Lower lobe of right lung (tissue), 2 donors: Measurements from ENCODE around the gene DNA2. TPM values are rescaled to one million over a fixed set of nuclear protein-coding genes. Genes with fewer than 3 reads are reported as not detected.

Experiments
- ATAC-seq, 2 donors: fragments of 200-7000 bp; cut with Tn5 transposase; one replicate each; pipeline ENCODE4 v1.9.1; 2020 to 2022; ENCODE audit warnings: mild to moderate bottlenecking in 2 of 2, moderate library complexity in 2 of 2
- DNase-seq: peaks from one replicate; pipeline ENCODE4 v3.0.0-alpha.2; 2020
- H3K27ac ChIP-seq: fragments of 200-600 bp; one replicate; pipeline ENCODE4 v1.8.0; 2022
- H3K27me3 ChIP-seq: fragments of 200-600 bp; one replicate; pipeline ENCODE4 v1.8.0; 2022; ENCODE audit warnings: low read depth
- H3K36me3 ChIP-seq: fragments of 200-600 bp; one replicate; pipeline ENCODE4 v1.8.0; 2022; ENCODE audit warnings: mild to moderate bottlenecking
- H3K4me1 ChIP-seq: fragments of 200-600 bp; one replicate; pipeline ENCODE4 v1.8.0; 2022
- H3K4me3 ChIP-seq: fragments of 200-600 bp; one replicate; pipeline ENCODE4 v1.8.0; 2022; ENCODE audit warnings: mild to moderate bottlenecking
- H3K9me3 ChIP-seq: fragments of 200-600 bp; one replicate; pipeline ENCODE4 v1.8.0; 2022
- CTCF ChIP-seq: fragments of 200-600 bp; IDR thresholded peaks from one replicate; pipeline ENCODE4 v1.8.0; 2022; ENCODE audit warnings: antibody characterized with exemption, mild to moderate bottlenecking
- intact Hi-C: fragments of 100-400 bp; cut with DNase I; formaldehyde crosslinking; loops from one replicate; pipeline ENCODE4 v1.11.0; 2022
- total RNA-seq: library from RNA; stranded (reverse); fragmentation: NEBNext Ultra II Directional; extraction: Animal tissue kit (Norgen Biotek cat#: 25700); gene quantifications from one replicate; pipeline ENCODE4 v1.2.1, GENCODE V29; 2021
- donor health status: DM: no; HTN: yes; CAD: no; lungs with severe emphysema.

DNA2 gene
- total RNA-seq, 1 donor from 2014 or later, result 7.1 TPM

GRCh38 chr10:68367121-68367520 is 104.7 kb downstream of the DNA2 start:
- DNase-seq (no peak), ATAC-seq (no peak)
- no peaks in the 10 kb centered on the region for H3K9me3 ChIP-seq
- H3K4me1 ChIP-seq, result no peaks in the 10 kb centered on the region
- H3K36me3 ChIP-seq, result peaks cover 69% of the 10 kb centered on the region
- H3K27ac ChIP-seq, result no peak overlapping the region
- intact Hi-C loops, result no loop called here
- no peaks in the 10 kb centered on the region for H3K27me3 ChIP-seq
- no peak overlapping the region for H3K4me3 ChIP-seq
- no peak for TF ChIP-seq CTCF

- H3K4me1 ChIP-seq, result no peaks in the 10 kb centered on the region
- no peaks in the 10 kb centered on the region for H3K27me3 ChIP-seq
- intact Hi-C loops, result no loop called here
- no peak overlapping the region for H3K27ac ChIP-seq
- ATAC-seq (no peak), DNase-seq (no peak)
- peaks cover 69% of the 10 kb centered on the region for H3K36me3 ChIP-seq
- TF ChIP-seq CTCF, result no peak
- no peaks in the 10 kb centered on the region for H3K9me3 ChIP-seq
- no peak overlapping the region for H3K4me3 ChIP-seq
Measured at GRCh38 chr10:68366600-68366999, 105.2 kb downstream of the DNA2 start.

GRCh38 chr10:68365611-68366010 is 106.2 kb downstream of the DNA2 start:
- no peak for DNase-seq
- no peak for ATAC-seq
- Histone ChIP-seq H3K9me3 (no peaks in the 10 kb centered on the region), H3K4me3 (no peak overlapping the region), H3K27me3 (no peaks in the 10 kb centered on the region), H3K36me3 (peaks cover 69% of the 10 kb centered on the region), H3K27ac (no peak overlapping the region), H3K4me1 (no peaks in the 10 kb centered on the region)
- TF ChIP-seq CTCF, result no peak
- intact Hi-C loops, result no loop called here

GRCh38 chr10:68364101-68364886 is 107.5 kb downstream of the DNA2 start:
- DNase-seq, result no peak
- no peaks in the 10 kb centered on the region for H3K4me1 ChIP-seq
- no peaks in the 10 kb centered on the region for H3K9me3 ChIP-seq
- no peak overlapping the region for H3K4me3 ChIP-seq
- peaks cover 57% of the 10 kb centered on the region for H3K36me3 ChIP-seq
- intact Hi-C loops, result no loop called here
- H3K27ac ChIP-seq, result no peak overlapping the region
- no peak for ATAC-seq
- H3K27me3 ChIP-seq, result no peaks in the 10 kb centered on the region
- TF ChIP-seq CTCF, result no peak

Other genes starting within 250 kb of the DNA2 start
- not detected for gene ATOH7, start 239.9 kb downstream of the DNA2 start, total RNA-seq
- 117 TPM for gene HNRNPH3, start 139.9 kb downstream of the DNA2 start, total RNA-seq
- 2.6 TPM for gene PBLD, start 139.0 kb downstream of the DNA2 start, total RNA-seq
- gene RUFY2, start 64.7 kb downstream of the DNA2 start, total RNA-seq, result 24.8 TPM
- gene SLC25A16, start 55.5 kb upstream of the DNA2 start, total RNA-seq, result 29.4 TPM
- gene TET1, start 88.4 kb upstream of the DNA2 start, total RNA-seq, result 1.8 TPM
- 52.9 TPM for gene CCAR1, start 249.3 kb upstream of the DNA2 start, total RNA-seq